MM.1S (cell line): ENCODE measurements around the gene GALNT9.

Source experiments
- CTCF ChIP-seq: fragments of 300-600 bp; sonication (generic); IDR thresholded peaks from 2 replicates; pipeline ENCODE4 v1.5.1; 2016; ENCODE audit warnings: antibody characterized with exemption, low read length, mixed read lengths
- EZH2 ChIP-seq: fragments of 300-600 bp; sonication (generic); optimal IDR thresholded peaks from 2 replicates; pipeline ENCODE3; 2017; ENCODE audit warnings: low read depth, mild to moderate bottlenecking, antibody characterized with exemption, low read length, mixed read lengths

- TF ChIP-seq CTCF, result no peak
- no peak for TF ChIP-seq EZH2
Measured at GRCh38 chr12:132236129-132236929, 93.1 kb downstream of the GALNT9 start.
